GM18502 (cell line): ENCODE measurements around the gene SSR1.
A peak's percentile ranks its signal among the peaks of the same experiment; 100 is the strongest.

Experiments
- ATAC-seq: cut with Tn5 transposase; IDR thresholded peaks from one replicate; pipeline ENCODE4 v1.9.1; 2021; ENCODE audit warnings: mild to moderate bottlenecking; ENCODE audit not compliant: unreplicated experiment, poor library complexity

The SSR1 gene

GRCh38 chr6:7242835-7243178, 70.2 kb downstream of the SSR1 start:
- no peak for ATAC-seq

- no peak for ATAC-seq
Observed at GRCh38 chr6:7241709-7242645, 71.0 kb downstream of the SSR1 start.

- no peak for ATAC-seq
Observed at GRCh38 chr6:7241160-7241559, 71.8 kb downstream of the SSR1 start.

- ATAC-seq, result no peak
Observed at GRCh38 chr6:7240351-7240750, 72.6 kb downstream of the SSR1 start.

- ATAC-seq, result no peak
Observed at GRCh38 chr6:7239590-7239948, 73.4 kb downstream of the SSR1 start.

- ATAC-seq, result peak; percentile 49
Observed at GRCh38 chr6:7238900-7239589, 74.0 kb downstream of the SSR1 start.

GRCh38 chr6:7238526-7238899, 74.5 kb downstream of the SSR1 start:
- ATAC-seq, result no peak

- no peak for ATAC-seq
Observed at GRCh38 chr6:7237653-7238188, 75.3 kb downstream of the SSR1 start.

- ATAC-seq, result peak; percentile 61
Observed at GRCh38 chr6:7236306-7237209, 76.4 kb downstream of the SSR1 start.

- ATAC-seq, result no peak
Observed at GRCh38 chr6:7235712-7236305, 77.2 kb downstream of the SSR1 start.

GRCh38 chr6:7234547-7234946, 78.5 kb downstream of the SSR1 start:
- no peak for ATAC-seq

- no peak for ATAC-seq
Observed at GRCh38 chr6:7232351-7232750, 80.6 kb downstream of the SSR1 start.

- no peak for ATAC-seq
Observed at GRCh38 chr6:7230956-7231713, 81.9 kb downstream of the SSR1 start.

GRCh38 chr6:7230327-7230691, 82.7 kb downstream of the SSR1 start:
- no peak for ATAC-seq

GRCh38 chr6:7229376-7230326, 83.3 kb downstream of the SSR1 start:
- no peak for ATAC-seq

- no peak for ATAC-seq
Observed at GRCh38 chr6:7228662-7229375, 84.2 kb downstream of the SSR1 start.

GRCh38 chr6:7224731-7225130, 88.3 kb downstream of the SSR1 start:
- no peak for ATAC-seq

GRCh38 chr6:7222197-7222596, 90.8 kb downstream of the SSR1 start:
- no peak for ATAC-seq
